PC-3 (cell line): ENCODE measurements around the gene GREM1.

Experiments
- EZH2 ChIP-seq: fragments of 300-600 bp; sonication (generic); IDR thresholded peaks from one replicate; pipeline ENCODE4 v1.6.1; 2017; ENCODE audit warnings: antibody characterized with exemption, mild to moderate bottlenecking, low read length; ENCODE audit not compliant: unreplicated experiment
- EZH2phosphoT487 ChIP-seq: fragments of 300-600 bp; sonication (generic); IDR thresholded peaks from 2 replicates; pipeline ENCODE4 v1.6.1; 2018; ENCODE audit warnings: mild to moderate bottlenecking, antibody characterized with exemption, low read length, borderline replicate concordance
- TF ChIP-seq, protein P1 (sequence below): fragments of 300-600 bp; sonication (generic); conservative IDR thresholded peaks from 2 replicates; pipeline ENCODE4 v1.5.1; 2017; ENCODE audit warnings: antibody characterized with exemption, low read depth, mild to moderate bottlenecking, low read length

DNA sequence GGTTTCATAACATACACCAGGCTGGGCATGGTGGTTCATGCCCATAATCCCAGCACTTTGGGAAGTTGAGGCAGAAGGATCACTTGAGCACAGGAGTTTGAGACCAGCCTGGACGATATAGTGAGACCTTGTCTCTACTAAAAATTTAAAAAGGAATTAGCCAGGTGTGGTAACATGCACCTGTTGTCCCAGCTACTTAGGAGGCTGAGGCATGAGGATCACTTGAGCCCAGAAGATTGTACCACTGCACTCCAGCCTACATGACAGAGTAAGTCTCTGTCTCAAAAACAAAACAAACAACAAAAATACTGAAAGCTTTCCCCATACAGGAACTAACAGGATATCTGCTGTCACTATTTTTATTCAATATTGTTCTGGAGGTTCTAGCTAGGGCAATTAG lies 20.9 kb downstream of the GREM1 start:
- TF ChIP-seq, protein P1, sequence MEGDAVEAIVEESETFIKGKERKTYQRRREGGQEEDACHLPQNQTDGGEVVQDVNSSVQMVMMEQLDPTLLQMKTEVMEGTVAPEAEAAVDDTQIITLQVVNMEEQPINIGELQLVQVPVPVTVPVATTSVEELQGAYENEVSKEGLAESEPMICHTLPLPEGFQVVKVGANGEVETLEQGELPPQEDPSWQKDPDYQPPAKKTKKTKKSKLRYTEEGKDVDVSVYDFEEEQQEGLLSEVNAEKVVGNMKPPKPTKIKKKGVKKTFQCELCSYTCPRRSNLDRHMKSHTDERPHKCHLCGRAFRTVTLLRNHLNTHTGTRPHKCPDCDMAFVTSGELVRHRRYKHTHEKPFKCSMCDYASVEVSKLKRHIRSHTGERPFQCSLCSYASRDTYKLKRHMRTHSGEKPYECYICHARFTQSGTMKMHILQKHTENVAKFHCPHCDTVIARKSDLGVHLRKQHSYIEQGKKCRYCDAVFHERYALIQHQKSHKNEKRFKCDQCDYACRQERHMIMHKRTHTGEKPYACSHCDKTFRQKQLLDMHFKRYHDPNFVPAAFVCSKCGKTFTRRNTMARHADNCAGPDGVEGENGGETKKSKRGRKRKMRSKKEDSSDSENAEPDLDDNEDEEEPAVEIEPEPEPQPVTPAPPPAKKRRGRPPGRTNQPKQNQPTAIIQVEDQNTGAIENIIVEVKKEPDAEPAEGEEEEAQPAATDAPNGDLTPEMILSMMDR: no peak
- TF ChIP-seq EZH2: no peak
- TF ChIP-seq EZH2phosphoT487: no peak
